Measurements from ENCODE around the gene COPS4.

The COPS4 gene

GRCh38 chr4:83121246-83121645 lies 86.3 kb downstream of the COPS4 start:
- DNase-seq (ENCODE audit: low read depth in 2 of 2), result no peak

- DNase-seq (ENCODE audit: low read depth in 2 of 2), result no peak
These were observed 89.3 kb downstream of the COPS4 start for GRCh38 chr4:83124111-83124780.
